ENCODE results near the gene NKAPL. TPM values are rescaled to one million over a fixed set of nuclear protein-coding genes. Genes with fewer than 3 reads are reported as not detected.

Gene NKAPL
- polyA plus RNA-seq, 1 donor from 2014 or later = not detected

- Histone ChIP-seq H3K27me3 (ENCODE audit: insufficient read depth, low read depth, low read length) (no peaks in the 10 kb centered on the region), H3K27ac (ENCODE audit: low read length) (no peak overlapping the region), H3F3A (ENCODE audit: insufficient read depth, low read length, poor library complexity, severe bottlenecking) (no peaks in the 10 kb centered on the region), H3K36me3 (ENCODE audit: insufficient read depth, low read length) (peaks cover 19% of the 10 kb centered on the region), H2AFZ (ENCODE audit: low read depth, low read length) (no peak overlapping the region), H3K9me2 (ENCODE audit: insufficient read depth, low read length) (no peaks in the 10 kb centered on the region), H3K4me3 (ENCODE audit: low read length) (no peak overlapping the region), H3K79me2 (replicated peaks; ENCODE audit: insufficient read depth, low read length) (peaks cover 8% of the 10 kb centered on the region), H3K9me3 (ENCODE audit: low read length) (no peaks in the 10 kb centered on the region), H4K20me1 (ENCODE audit: insufficient read depth) (no peaks in the 10 kb centered on the region), H3K4me2 (ENCODE audit: low read length) (no peak overlapping the region), H3K9ac (ENCODE audit: low read length) (no peak overlapping the region)
- TF ChIP-seq EP300 (conservative IDR thresholded peaks at IDR 0.05; ENCODE audit: poor library complexity, severe bottlenecking) (no peak), POLR2AphosphoS5 (IDR thresholded peaks at IDR 0.05) (no peak), TAF1 (IDR thresholded peaks at IDR 0.05; ENCODE audit: low read depth) (no peak), MXI1 (conservative IDR thresholded peaks at IDR 0.05; ENCODE audit: poor library complexity, severe bottlenecking) (no peak), REST (IDR thresholded peaks at IDR 0.05; ENCODE audit: borderline replicate concordance) (no peak), RAD21 (conservative IDR thresholded peaks at IDR 0.05) (no peak), SMC3 (conservative IDR thresholded peaks at IDR 0.05; ENCODE audit: poor library complexity) (no peak), EZH2 (IDR thresholded peaks at IDR 0.05; ENCODE audit: borderline replicate concordance, insufficient read depth, low read length, poor library complexity, severe bottlenecking) (no peak)
- TF ChIP-seq, protein P1, sequence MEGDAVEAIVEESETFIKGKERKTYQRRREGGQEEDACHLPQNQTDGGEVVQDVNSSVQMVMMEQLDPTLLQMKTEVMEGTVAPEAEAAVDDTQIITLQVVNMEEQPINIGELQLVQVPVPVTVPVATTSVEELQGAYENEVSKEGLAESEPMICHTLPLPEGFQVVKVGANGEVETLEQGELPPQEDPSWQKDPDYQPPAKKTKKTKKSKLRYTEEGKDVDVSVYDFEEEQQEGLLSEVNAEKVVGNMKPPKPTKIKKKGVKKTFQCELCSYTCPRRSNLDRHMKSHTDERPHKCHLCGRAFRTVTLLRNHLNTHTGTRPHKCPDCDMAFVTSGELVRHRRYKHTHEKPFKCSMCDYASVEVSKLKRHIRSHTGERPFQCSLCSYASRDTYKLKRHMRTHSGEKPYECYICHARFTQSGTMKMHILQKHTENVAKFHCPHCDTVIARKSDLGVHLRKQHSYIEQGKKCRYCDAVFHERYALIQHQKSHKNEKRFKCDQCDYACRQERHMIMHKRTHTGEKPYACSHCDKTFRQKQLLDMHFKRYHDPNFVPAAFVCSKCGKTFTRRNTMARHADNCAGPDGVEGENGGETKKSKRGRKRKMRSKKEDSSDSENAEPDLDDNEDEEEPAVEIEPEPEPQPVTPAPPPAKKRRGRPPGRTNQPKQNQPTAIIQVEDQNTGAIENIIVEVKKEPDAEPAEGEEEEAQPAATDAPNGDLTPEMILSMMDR (IDR thresholded peaks at IDR 0.05; ENCODE audit: poor library complexity, severe bottlenecking) = no peak
Measured at GRCh38 chr6:28232785-28233184, 26.3 kb upstream of the NKAPL start.

GRCh38 chr6:28235912-28236452 is 23.1 kb upstream of the NKAPL start:
- no peak overlapping the region for H3K9ac ChIP-seq (ENCODE audit: low read length)
- no peaks in the 10 kb centered on the region for H3K79me2 ChIP-seq (replicated peaks; ENCODE audit: insufficient read depth, low read length)
- no peaks in the 10 kb centered on the region for H3K9me2 ChIP-seq (ENCODE audit: insufficient read depth, low read length)
- no peaks in the 10 kb centered on the region for H3K27me3 ChIP-seq (ENCODE audit: insufficient read depth, low read depth, low read length)
- H2AFZ ChIP-seq (ENCODE audit: low read depth, low read length) = no peak overlapping the region
- no peak overlapping the region for H3K4me2 ChIP-seq (ENCODE audit: low read length)
- TF ChIP-seq REST (IDR thresholded peaks at IDR 0.05; ENCODE audit: borderline replicate concordance) = no peak
- no peak for TF ChIP-seq EP300 (conservative IDR thresholded peaks at IDR 0.05; ENCODE audit: poor library complexity, severe bottlenecking)
- no peak for TF ChIP-seq MXI1 (conservative IDR thresholded peaks at IDR 0.05; ENCODE audit: poor library complexity, severe bottlenecking)
- TF ChIP-seq TAF1 (IDR thresholded peaks at IDR 0.05; ENCODE audit: low read depth) = no peak
- TF ChIP-seq EZH2 (IDR thresholded peaks at IDR 0.05; ENCODE audit: borderline replicate concordance, insufficient read depth, low read length, poor library complexity, severe bottlenecking) = no peak
- no peak for TF ChIP-seq RAD21 (conservative IDR thresholded peaks at IDR 0.05)
- H3K4me3 ChIP-seq (ENCODE audit: low read length) = no peak overlapping the region
- no peaks in the 10 kb centered on the region for H3F3A ChIP-seq (ENCODE audit: insufficient read depth, low read length, poor library complexity, severe bottlenecking)
- H3K9me3 ChIP-seq (ENCODE audit: low read length) = no peaks in the 10 kb centered on the region
- no peaks in the 10 kb centered on the region for H4K20me1 ChIP-seq (ENCODE audit: insufficient read depth)
- H3K36me3 ChIP-seq (ENCODE audit: insufficient read depth, low read length) = peaks cover 6% of the 10 kb centered on the region
- H3K27ac ChIP-seq (ENCODE audit: low read length) = no peak overlapping the region
